Measurements from ENCODE around the gene HPDL.
"Not testable (repeated sequence)": the region's sequence is repeated elsewhere in the genome, so short reads cannot be mapped to it uniquely, and the experiment has no call there.

Gene HPDL

DNA sequence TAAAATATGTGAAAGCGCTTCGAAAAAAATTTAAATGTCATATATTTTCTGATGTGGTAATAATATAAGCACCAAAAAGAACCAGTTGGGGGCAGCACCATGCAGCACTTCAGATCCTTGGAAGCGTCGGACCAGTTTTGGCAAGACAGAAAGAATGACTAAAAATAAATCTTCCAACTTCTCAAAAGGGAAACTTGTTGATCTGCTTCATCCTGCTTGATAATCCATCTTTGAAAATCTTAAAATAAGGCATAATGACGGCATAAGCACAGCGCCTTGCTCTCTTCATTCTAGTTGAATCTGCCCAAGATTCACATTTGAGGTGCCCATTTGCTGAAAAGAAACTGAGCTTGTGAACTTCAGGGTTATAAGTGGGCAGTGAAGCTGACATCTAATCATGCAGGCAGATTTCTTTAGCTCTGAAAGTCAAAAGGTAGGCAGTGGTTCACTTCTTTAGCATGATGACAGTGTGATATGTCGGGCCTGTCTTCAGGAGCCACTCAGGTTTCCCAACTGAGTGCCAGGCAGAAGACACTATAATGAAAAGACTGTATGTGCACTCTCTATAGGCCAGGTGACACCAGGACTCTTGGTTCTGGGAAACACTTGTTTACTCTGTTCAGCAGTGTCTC lies 33.3 kb downstream of the HPDL start:
- FAIRE-seq (peak; percentile 76), DNase-seq (ENCODE audit: insufficient read length) (no peak)
- no peak for TF ChIP-seq POLR2A (IDR thresholded peaks at IDR 0.05; ENCODE audit: low read depth, low read length)
- no peak for TF ChIP-seq TAF1 (IDR thresholded peaks at IDR 0.05; ENCODE audit: borderline replicate concordance, low read depth, low read length)
- TF ChIP-seq POLR2AphosphoS5 (IDR thresholded peaks at IDR 0.05; ENCODE audit: low read depth, low read length): no peak

DNA sequence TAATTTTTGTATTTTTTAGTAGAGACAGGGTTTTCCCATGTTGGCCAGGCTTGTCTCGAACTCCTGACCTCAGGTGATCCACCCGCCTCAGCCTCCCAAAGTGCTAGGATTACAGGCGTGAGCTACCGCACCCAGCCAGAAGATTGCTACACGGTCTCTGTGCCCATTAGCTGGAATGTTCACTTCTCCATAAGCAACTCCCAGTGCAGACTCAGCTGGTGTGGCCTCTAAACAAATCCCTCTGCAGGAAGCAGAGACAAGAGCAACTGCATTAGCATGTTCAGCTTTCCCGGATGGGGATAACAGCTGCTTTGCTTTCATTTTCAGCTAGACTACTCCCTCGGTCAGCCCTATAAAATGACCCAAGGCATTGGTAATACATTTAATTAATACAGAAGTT lies 34.3 kb downstream of the HPDL start:
- DNase-seq (ENCODE audit: insufficient read length): not testable (repeated sequence)

GRCh38 chr1:45364294-45364693 lies 37.6 kb downstream of the HPDL start:
- FAIRE-seq (no peak), DNase-seq (ENCODE audit: insufficient read length) (no peak)
- TF ChIP-seq TAF1 (IDR thresholded peaks at IDR 0.05; ENCODE audit: borderline replicate concordance, low read depth, low read length): no peak
- no peak for TF ChIP-seq POLR2AphosphoS5 (IDR thresholded peaks at IDR 0.05; ENCODE audit: low read depth, low read length)
- no peak for TF ChIP-seq POLR2A (IDR thresholded peaks at IDR 0.05; ENCODE audit: low read depth, low read length)

More for the DNA sequence above, 34.3 kb downstream of the HPDL start:
- FAIRE-seq: peak; percentile 58

- FAIRE-seq: peak; percentile 94
- TF ChIP-seq POLR2A (IDR thresholded peaks at IDR 0.05; ENCODE audit: low read depth, low read length) (no peak), POLR2AphosphoS5 (IDR thresholded peaks at IDR 0.05; ENCODE audit: low read depth, low read length) (no peak), TAF1 (IDR thresholded peaks at IDR 0.05; ENCODE audit: borderline replicate concordance, low read depth, low read length) (no peak)
- DNase-seq (ENCODE audit: insufficient read length): no peak
Measured at GRCh38 chr1:45365051-45365450, 38.4 kb downstream of the HPDL start.

DNA sequence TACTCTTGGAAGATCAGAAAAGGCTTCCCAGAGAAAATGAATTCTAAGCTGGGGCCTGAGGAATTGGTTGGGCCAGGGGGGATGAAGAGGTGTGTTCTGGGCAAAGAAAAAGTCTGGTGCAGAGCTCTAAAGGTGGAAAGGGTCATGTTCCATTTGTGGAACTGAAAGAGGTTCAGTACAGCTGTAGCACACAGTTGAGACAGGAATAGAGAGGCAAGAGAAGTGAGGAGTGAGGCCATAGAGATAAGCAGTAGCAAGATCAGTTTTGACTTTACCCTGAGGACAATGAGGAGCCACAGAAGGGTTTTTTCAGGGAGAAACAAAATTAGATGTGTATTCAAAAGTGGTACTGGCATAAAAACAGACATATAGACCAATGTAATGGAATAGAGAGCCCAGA lies 43.9 kb downstream of the HPDL start:
- FAIRE-seq (peak; percentile 95), DNase-seq (ENCODE audit: insufficient read length) (no peak)

DNA sequence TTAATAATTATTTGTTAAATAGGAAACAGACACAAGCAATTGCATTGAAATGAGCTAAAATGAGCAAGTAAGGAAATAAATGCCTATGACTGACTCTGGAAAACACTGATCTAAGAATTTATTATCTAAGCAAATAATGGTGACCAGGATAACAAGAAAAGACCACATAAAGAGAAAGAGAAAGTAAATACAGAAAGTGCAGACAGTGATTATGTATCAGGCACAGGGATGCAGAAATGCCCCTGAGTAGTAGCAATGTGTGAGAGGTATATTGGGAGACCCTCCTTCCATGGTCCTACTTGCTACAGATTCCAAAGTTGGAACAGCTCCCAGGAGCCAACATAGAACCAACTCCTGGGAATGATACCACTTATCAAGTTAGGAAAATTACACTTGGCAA lies 46.9 kb downstream of the HPDL start:
- DNase-seq (ENCODE audit: insufficient read length) (no peak), FAIRE-seq (peak; percentile 21)
- TF ChIP-seq POLR2AphosphoS5 (IDR thresholded peaks at IDR 0.05; ENCODE audit: low read depth, low read length) (no peak), TAF1 (IDR thresholded peaks at IDR 0.05; ENCODE audit: borderline replicate concordance, low read depth, low read length) (no peak), POLR2A (IDR thresholded peaks at IDR 0.05; ENCODE audit: low read depth, low read length) (no peak)

More for the DNA sequence above, 43.9 kb downstream of the HPDL start:
- no peak for TF ChIP-seq TAF1 (IDR thresholded peaks at IDR 0.05; ENCODE audit: borderline replicate concordance, low read depth, low read length)
- TF ChIP-seq POLR2AphosphoS5 (IDR thresholded peaks at IDR 0.05; ENCODE audit: low read depth, low read length): no peak
- no peak for TF ChIP-seq POLR2A (IDR thresholded peaks at IDR 0.05; ENCODE audit: low read depth, low read length)

DNA sequence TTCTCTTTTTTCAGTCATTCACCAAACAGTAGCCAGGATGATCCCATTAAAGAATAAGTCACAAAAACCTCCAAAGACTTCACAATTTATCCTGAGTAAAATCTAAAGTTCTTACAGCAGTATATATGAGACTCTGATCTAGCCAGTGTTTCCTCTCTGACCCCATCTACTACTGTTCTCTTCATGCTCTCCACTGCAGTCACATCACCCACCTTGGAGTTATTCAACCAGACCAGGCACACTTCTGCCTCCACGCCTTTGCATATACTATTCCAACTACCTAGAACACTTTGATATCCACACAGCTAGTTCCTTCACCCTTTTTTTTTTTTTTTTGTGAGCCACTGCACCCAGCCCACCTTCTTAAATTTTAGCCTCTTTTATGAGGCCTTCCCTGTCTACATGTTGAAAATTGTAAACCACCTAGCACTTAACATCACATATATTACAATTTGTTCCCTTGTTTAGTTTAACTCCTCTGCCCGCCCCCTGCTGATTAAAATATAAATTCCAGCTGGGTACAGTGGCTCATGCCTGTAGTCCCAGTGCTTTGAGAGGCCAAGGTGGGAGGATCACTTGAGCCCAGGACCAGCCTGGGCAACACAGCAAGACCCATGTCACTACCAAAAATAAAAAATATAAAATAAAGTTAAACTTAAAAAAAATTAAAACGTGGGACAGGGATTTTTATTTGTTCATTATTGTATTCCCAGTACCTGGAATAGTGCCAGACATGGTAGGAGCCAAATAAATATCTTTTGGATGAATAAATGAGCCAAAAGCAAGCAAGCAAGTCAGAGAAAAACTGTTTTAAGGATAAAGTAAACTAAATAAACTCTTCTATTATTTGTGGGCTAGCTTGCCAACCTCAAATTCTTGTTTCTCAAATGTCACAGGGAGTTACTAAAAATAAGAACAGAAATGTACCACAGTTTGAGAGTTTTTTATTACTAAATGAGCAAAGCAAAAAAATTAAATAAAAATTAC lies 48.7 kb downstream of the HPDL start:
- DNase-seq (ENCODE audit: insufficient read length): no peak
- TF ChIP-seq POLR2A (IDR thresholded peaks at IDR 0.05; ENCODE audit: low read depth, low read length) (no peak), TAF1 (IDR thresholded peaks at IDR 0.05; ENCODE audit: borderline replicate concordance, low read depth, low read length) (no peak), POLR2AphosphoS5 (IDR thresholded peaks at IDR 0.05; ENCODE audit: low read depth, low read length) (no peak)
- FAIRE-seq: peak; percentile 50

- no peak for TF ChIP-seq POLR2AphosphoS5 (IDR thresholded peaks at IDR 0.05; ENCODE audit: low read depth, low read length)
- TF ChIP-seq POLR2A (IDR thresholded peaks at IDR 0.05; ENCODE audit: low read depth, low read length): no peak
- no peak for TF ChIP-seq TAF1 (IDR thresholded peaks at IDR 0.05; ENCODE audit: borderline replicate concordance, low read depth, low read length)
Measured at GRCh38 chr1:45378184-45378583, 51.5 kb downstream of the HPDL start.

More at GRCh38 chr1:45378184-45378583, 51.5 kb downstream of the HPDL start:
- DNase-seq (ENCODE audit: insufficient read length) (no peak), FAIRE-seq (no peak)
